Endothelial cell of hepatic sinusoid (primary cell): ENCODE results near the gene RAD51B.
"Not testable (repeated sequence)": the region's sequence is repeated elsewhere in the genome, so short reads cannot be mapped to it uniquely, and the experiment has no call there.

ENCODE experiments used
- in situ Hi-C: cut with HindIII; loops from 2 replicates; pipeline ENCODE4 v1.10.0; 2017; ENCODE audit warnings: low sequenced_read_pairs

Gene RAD51B

DNA sequence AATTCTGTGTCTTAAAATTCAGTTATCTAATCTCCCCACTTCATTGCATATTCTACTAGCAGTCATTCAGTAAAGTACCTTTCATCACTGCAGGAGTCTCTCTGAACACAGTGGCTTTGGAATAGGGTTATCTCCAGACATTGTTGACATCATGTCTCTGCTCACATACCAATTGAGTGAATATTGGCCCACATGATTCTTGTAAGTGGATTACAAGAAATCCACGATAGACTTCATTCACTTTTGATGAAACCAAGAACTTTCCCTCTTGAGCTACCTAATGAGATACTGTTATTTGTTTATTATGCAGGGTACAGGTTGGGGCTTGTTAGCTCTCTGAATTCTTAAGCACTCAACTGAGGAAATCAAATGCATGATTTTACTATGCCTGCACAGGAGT is 284.9 kb downstream of the RAD51B start:
- in situ Hi-C loops = no loop called here

DNA sequence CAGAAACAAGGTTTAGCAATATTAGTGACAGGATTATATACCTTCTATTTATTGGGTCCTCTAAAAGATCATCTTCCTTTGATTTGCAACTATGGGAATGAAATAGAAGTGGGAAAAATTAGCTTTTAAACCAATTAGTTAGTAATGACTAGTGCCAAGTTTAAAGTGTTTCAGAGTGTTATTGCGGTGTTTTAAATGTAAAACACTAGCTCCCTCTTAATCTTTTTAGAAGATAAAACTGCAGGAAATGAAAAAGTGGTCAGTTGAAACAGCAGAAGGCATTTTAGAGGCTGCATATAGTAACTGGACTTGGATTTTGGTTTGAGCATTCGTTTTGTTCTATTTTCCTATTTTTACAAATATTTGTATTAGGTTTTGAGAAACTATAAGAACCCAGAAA is 286.2 kb downstream of the RAD51B start:
- in situ Hi-C loops = no loop called here

DNA sequence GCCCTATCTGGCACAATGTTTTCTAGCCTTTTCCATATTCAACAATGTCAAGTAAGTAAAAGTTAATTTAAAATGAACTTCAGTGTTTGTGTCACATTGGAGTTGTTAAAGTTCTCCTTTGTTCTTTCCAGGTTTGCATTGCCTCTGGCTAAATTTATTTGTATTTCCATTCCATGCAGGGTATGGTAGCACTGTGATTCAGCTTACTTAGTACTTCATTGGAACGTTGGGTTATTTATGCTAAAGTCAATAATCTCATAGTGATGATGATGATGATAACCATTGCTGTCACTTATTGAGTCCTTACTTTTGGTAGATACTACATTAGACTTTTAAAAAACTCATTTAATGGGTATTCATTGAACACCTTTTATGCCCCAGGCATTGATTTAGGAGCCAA is 286.9 kb downstream of the RAD51B start:
- in situ Hi-C loops = no loop called here

DNA sequence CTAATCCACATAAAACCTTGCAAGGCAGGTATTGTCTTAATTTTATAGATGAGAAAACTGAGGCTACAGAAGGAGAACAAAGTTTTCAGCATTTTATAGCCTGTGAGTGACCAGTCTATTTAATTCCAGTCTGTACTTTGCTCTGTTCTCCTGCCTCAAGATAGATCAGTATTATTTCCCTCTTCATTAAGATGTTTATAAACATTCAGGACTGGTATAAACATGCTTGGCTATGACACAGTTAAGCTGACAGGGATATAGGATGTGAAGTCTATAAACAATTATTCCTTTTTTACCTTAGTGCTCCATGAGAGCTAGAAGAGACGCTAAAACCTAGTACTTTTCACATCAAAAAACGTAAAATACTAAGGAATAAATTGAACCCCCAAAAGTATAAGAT is 287.3 kb downstream of the RAD51B start:
- in situ Hi-C loops = no loop called here

DNA sequence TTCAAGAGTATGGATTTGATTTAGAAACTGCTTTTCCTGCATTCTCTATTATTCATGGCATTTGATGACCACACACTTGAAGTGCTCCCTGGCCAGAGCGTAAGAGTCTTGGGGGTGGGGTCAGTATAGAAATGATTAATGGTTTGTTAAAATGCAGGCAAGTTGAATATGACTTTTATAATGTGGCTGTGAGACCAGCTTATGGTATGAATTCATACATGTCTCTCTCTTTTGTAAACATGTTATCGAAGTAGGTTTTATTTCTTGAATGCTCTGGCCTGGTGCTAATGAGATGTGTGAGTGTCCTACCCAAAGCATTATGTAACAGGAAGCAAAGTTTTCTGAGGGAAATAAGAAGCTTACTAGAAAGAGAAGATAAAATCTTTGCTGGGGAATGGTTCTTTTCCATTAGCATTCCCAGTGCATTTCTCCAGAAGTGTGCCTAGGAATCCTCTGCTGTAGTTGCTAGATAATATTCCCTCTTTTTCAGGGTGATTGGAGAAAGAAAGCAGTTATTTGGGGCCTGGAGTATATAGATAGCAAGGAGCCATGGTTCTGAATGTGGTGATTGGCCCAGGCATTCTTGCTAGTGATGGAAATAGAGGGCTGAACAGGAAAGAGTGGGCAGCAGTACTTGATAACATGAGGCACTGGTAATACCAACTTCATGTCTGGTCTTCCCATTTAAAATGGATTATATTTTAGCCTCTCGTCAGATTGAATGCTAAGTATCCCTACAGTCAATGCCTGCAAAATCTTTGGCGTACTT is 289.7 kb downstream of the RAD51B start:
- in situ Hi-C loops = no loop called here

DNA sequence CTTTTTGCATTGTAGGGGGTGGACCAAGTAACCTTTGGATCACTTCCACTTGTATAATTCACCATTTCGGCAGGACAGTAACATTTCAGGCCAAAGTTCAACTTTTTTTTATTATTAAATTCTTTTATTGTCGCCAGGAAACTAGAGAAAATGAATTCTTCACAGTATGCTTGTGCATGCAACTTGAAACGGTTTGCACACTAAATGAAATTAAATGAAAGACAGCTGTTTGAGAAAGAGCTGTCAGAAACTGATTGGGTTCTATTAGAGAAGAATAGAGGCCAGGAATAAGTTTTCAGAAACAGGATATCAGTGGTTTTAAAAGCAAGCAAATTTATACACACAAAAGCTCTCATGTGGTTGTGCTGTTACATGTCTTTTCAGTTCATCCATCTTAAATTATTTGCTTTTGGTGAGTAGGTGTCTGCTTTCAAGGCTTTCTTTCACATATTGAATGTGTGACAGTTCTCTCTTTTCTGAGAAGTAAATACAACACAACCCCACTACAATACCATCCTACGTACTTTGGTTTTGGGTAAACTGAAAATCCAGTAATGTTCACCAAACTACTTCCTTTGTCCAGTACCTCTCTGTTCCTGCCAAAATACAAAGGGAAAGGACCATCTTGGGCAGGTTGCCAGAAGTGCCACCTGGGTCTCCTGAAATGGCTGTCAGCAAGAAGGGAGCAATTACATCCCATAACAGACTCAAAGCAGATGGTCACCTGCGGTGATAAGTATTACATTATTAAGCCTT is 291.7 kb downstream of the RAD51B start:
- in situ Hi-C loops = no loop called here

DNA sequence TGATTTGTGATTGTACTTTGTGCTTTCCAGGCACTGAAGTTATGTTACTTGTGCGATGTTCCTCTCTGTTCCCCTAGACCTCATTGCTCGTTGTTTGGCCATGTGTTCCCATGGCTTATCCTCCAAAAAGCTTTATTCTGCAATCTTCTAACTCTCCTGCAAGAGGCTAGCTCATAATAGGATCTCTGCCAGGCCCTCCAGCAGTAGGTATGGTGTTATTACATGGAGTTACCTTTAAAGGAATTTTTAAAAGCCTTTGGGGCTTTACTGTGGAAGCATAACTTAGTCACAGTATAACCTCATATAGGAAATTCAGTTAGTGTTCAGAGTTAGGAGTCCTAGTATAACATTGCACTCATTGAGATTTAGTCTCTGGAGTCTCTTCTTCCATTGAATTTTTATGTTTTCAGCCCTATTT is 292.3 kb downstream of the RAD51B start:
- in situ Hi-C loops = no loop called here

DNA sequence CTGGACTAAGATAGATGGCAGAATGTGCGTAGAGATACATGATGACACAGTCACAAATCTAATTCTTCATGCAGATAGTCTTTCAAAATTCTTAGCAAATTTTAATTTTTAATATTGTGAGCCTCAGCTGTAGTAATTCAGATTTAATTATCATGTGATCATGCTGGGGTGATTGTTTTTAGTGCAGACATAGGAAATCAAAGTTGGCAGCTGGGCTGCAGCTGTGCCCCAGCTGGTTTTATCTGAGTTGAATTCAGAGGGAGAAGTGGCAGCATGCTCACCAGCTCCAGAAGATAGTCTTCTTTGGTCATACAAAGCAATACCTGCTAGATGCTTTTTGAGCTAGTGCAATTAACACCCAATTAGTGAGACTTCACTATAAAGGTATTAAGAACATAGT is 292.9 kb downstream of the RAD51B start:
- in situ Hi-C loops = no loop called here

DNA sequence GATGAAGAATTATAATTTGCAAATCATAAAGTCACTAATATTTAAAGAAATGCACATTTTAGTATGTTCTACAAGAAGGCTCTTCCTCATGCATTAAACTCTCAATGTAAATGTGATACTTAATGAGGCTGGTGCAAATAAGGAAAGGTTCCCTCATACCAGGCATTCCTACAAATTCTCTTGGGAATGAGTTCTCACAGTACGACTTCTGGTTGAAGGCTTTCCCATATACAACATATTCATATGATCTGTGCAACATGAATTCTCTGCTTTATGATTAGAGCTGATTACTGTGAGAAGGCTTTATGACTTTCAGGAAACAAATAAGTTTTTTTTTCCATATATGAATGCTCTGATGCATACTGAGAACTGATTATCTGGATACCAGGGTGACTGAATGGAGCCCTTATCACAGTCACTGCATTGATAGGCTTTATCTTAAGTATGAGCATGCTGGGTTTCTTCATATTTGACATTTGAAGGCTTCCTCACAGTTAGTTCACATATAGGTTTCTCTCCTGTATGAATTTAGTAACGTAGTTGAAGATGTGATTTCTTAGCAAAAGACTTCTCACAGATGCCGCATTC is 293.9 kb downstream of the RAD51B start:
- in situ Hi-C loops = no loop called here

DNA sequence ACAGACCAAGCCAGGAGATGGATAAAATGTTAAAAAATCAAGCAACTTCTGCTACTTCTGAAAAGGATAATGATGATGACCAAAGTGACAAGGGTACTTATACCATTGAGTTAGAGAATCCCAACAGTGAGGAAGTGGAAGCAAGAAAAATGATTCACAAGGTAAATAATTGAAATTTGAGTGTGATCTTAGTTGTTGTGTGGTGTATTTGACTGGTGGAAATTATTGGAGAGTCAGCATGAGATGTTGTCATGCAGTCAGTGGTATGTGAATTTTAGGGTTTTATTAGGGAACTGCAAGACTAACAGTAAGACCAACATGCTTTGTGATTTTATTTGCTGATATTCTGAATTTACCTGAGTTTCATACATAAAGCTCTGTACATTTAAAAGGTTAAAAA is 296.4 kb downstream of the RAD51B start:
- in situ Hi-C loops = not testable (repeated sequence)

DNA sequence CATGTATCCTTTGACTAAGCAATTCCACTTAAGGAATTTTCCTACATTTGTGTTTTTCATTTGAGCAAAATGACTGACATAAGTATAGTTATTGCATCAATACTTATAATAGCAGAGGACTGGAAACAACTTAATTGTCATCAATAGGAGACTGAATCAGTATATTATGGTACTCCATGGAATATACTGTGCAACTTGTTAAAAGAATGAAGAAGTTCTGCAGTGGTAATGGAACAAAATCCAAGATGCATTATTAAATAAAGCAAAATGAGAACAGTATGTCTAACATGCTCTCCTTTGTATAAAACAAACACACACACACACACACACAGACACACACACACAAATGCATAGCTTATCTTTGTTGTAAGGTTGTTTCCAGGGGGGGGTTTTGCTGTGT is 303.1 kb downstream of the RAD51B start:
- in situ Hi-C loops = no loop called here

DNA sequence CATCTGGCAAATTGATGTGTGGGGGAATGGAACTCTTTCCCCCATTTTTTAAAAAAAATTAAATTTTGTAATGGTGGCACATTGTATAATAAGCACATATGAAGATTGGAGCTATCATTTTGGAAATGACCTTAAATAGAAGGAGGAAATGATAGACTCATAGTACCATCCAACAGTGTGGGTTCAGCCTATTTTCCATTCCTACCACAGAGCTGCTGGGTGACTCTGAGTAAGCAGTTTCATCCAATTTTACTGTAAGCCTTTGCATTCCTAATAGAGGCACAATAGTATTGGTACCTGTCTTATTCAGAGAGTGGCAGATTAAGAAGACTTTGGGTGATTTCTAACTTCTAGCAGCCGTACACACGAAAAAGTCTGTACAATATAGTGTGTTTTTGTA is 304.5 kb downstream of the RAD51B start:
- in situ Hi-C loops = no loop called here

DNA sequence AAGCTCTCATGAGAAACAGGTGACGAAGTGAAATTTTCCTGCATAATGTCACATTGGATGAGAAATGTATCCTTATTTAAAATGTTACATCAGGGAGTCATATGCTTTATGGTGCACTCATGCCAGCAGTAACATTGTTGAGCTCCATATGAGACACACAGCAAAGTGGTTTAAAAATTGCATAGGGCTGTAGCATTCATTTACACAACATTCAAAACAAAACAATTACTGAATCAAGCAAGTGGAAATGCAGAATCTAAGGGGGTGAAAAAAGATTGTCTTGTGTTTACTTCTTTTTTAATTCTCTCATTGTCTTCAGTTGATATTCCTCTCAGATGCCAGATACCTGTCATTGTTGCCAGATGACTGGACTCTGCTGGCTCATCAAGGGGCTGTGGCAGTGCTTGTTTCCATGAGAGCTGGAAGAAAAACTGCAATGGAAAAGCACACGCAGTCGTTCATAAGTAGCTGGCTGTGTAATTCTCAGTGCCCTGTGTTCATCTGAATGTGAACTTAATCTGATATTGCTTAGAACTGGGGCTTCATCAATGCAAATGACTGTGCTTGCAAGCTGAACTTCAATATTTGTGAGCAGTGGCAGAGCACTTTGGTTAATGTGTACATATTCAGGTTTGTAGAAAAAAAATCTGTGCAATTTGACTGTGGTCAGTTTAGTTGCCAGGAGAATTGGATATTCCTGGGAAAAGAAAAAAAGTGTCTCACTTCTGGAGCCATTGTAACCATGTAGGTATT is 305.6 kb downstream of the RAD51B start:
- in situ Hi-C loops = no loop called here

DNA sequence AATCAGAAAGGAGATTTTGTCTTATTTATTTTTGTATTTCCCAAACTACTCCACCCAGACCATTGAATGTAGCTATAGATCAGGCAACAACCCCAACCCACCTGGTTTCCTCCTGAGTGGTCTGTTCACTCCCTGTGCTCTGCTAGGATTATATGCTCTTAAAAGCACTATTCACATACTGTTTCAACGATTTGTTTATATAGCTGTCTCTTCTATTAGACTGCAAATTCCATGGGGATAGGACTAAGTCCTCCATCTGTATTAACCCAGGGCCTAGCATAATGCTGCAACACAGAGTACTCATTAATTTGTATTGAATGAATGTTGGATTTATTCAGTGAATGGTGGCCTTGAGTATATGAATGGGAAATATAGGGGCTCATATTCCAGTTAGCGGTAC is 307.6 kb downstream of the RAD51B start:
- in situ Hi-C loops = no loop called here

DNA sequence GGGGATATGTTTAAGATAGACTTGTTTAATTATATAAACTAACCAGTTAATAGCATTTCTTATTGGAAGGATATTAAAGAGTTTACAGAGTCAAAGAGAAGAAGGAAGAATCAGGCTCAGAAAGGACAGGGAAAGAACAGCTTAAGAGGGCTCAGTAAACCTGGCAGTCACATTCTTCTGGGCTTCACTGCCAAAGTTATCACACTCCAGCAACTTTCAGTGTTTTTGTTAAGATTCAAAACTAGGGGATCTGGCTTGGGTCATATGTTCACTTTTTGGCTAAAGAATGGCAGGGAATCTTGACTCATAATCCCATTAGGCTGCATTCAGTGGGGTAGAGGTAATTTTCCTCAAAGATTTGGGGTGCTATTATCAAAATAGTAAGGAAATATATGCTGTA is 312.3 kb downstream of the RAD51B start:
- in situ Hi-C loops = no loop called here

DNA sequence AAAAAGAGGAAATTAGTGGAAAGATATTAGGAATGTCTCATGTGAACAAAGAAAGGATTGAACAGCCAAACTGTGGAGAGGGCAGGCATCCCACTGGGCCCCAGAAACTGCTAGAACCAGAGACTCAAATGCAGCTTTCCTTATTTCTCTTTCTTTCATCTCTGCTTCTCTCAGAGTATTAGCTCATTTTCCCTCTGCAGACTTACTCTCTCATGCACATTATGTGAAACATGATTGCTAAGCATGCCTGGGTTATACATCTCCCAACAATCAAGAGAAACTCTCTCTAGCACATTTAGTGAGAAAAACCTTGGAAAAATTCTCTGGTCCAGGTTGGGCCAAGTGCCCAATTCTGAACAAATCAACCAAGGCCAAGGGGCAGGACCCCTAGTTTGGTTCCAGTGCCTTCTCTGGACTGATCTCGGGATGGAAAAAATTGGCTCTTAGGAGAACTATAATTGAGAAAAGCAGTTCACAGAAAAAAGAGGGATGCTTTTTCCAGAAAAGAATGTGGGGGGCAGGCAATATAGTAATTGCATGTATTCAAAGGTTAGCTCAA is 313.1 kb downstream of the RAD51B start:
- in situ Hi-C loops = no loop called here

DNA sequence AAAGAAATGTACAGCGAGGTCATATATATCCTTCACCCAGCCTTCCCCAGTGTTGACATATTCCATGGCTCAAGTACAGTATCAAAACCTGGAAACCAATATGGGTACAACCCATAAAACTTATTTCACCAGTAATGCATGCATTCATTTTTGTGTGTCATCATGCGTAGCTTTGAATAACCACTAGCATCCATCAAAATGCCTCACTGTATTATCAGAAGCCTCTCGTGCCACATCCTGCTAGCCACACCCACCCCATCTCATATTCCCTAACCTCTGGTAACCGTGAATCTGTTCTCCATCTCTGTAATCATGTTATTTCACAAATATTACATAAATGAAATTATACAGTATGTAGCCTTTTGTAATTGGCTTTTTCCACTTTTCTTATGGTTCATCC is 314.3 kb downstream of the RAD51B start:
- in situ Hi-C loops = no loop called here

DNA sequence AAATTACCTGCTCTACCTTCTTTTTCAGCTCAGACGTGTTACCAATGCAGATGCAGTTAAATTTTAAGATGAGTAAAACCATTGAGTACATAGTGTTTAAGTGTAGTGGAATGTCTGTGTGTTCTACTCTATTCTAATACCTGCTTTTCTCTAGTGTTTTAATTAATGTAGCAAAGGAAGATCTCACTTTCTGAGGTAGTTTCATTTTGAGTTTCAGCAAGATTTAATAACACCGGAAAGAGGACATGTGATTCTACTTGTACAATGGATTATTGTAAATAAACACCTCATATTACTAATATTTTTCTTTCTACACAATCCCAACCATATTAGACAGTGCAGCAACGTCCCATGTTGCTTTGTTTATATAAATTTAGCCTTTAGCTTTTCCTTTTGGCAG is 315.4 kb downstream of the RAD51B start:
- in situ Hi-C loops = loop anchor here (5.0 kb wide), 1 partner anchor 47 kb away; no protein-coding TSS in a partner anchor

DNA sequence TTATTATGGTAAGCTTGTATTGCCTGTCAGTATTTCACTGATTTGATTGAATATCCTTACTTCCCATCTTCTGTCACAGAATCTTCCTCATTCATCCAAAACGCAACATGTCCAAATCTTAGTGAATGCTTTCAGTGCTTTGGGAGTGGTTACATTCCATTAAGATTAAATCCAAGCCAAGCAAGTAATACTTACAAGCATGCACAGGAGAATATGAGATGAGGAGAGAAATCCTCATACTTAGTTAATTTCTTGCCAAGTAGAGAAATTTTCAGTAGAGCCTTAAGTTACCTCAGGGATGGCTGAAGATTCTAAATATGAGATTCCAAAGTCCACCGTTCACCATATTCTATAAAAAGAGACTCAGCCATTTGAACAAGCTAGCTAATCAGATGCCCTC is 316.0 kb downstream of the RAD51B start:
- in situ Hi-C loops = loop anchor here (5.0 kb wide), 1 partner anchor 47 kb away; no protein-coding TSS in a partner anchor

DNA sequence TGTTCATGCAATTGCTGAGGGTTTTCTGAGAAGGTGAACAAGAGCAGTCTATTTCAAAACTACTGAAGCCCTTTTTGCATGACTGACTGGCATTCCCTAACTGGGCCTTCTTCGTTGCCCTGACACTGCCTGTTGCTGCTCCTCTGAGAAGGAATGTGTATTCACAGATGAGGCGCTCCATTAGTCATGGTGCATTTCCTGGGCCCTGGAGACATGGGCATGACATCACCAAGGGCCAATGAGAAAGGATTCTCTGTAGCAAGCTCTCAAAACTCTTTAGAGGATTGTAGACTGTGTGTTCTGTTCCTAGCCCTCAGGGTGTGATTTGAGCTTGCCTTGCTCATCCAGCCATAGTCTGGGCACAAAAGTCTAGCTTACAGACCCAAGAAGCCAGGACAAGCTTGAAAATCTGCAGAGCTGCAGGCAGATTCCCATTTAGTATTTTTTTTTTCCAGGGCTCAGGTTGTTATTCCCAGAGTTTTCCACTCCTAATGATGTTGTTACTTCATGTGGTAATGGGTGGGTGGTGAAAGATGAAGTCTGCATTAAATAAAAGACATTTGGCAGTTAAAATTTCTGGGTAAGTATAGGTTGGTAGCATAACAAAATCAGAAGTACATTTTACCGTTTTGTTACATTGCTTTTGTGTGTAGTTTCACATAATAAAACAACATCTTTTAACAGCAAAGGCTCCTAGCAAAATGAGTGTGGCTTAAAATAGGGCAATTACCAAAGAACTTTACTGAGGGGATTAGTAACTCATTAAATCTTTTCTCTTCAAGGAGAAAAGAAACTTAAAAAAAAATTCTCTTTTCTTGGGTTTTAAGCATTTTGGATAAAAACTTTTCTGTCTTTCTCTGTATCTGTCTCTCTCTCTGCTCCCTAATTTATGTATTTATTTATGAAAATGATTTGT is 318.4 kb downstream of the RAD51B start:
- in situ Hi-C loops = loop anchor here (5.0 kb wide), 1 partner anchor 44 kb away; no protein-coding TSS in a partner anchor
